Sigmoid colon (tissue), 7 donors: Measurements from ENCODE around the gene IFI44L. TPM values are rescaled to one million over a fixed set of nuclear protein-coding genes. Genes with fewer than 3 reads are reported as not detected.
A peak's percentile ranks its signal among the peaks of the same experiment; 100 is the strongest.

Experiments used
- DNase-seq: peaks from one replicate; pipeline ENCODE4 v3.0.0-alpha.2; 2019
- H3K27ac ChIP-seq, 4 donors: fragments of 200-600 bp; sonication (generic); one replicate each; pipeline ENCODE4 v1.5.1; 2016 to 2019; ENCODE audit warnings: mild to moderate bottlenecking in 1 of 4
- H3K27me3 ChIP-seq, 3 donors: fragments of 200-600 bp; sonication (generic); one replicate each; pipeline ENCODE4 v1.5.1; 2019; ENCODE audit warnings: mild to moderate bottlenecking in 1 of 3
- H3K36me3 ChIP-seq, 4 donors: fragments of 200-600 bp; sonication (generic); one replicate each; pipeline ENCODE4 v1.5.1; 2016 to 2019
- H3K4me1 ChIP-seq, 4 donors: fragments of 200-600 bp; sonication (generic); one replicate each; pipeline ENCODE4 v1.5.1; 2017 to 2019
- H3K4me3 ChIP-seq, 4 donors: fragments of 200-600 bp; sonication (generic); one replicate each; pipeline ENCODE4 v1.5.1; 2017 to 2019; ENCODE audit warnings: mild to moderate bottlenecking in 2 of 4, moderate library complexity in 1 of 4
- H3K9me3 ChIP-seq, 4 donors: fragments of 200-600 bp in 3 of 4; sonication (generic) in 3 of 4; one replicate each; pipeline versions ENCODE4 v1.5.1 to v1.6.1; 2013 to 2019
- EP300 ChIP-seq, 4 donors: sonication (generic); formaldehyde crosslinking; IDR thresholded peaks; one replicate each; pipeline ENCODE4 v1.6.1; 2017; ENCODE audit warnings: antibody characterized with exemption in 4 of 4
- POLR2A ChIP-seq, 2 donors: fragments of 450-650 bp; IDR thresholded peaks; one replicate each; pipeline ENCODE4 v1.6.1; 2016; ENCODE audit warnings: antibody characterized with exemption in 2 of 2, mild to moderate bottlenecking in 2 of 2, moderate library complexity in 2 of 2
- POLR2AphosphoS5 ChIP-seq, 4 donors: sonication (generic); formaldehyde crosslinking; IDR thresholded peaks; one replicate each; pipeline ENCODE4 v1.6.1; 2017; ENCODE audit warnings: antibody characterized with exemption in 4 of 4
- WGBS, 2 donors: extraction: QIAGEN DNeasy Blood & Tissue Kit; methylation state at CpG; one replicate each; pipeline ENCODE4 v1.1.7; 2013; 5-methylcytosine and 5-hydroxymethylcytosine counted together
- intact Hi-C: fragments of 100-400 bp; cut with DNase I; formaldehyde crosslinking; loops from one replicate; pipeline ENCODE4 v1.15.1; 2023
- polyA plus RNA-seq, 3 donors: library from polyadenylated mRNA; stranded (reverse); fragments of 200-250 nt; gene quantifications; one replicate each; pipeline ENCODE4 v1.2.3, GENCODE V29; 2013
- total RNA-seq, 4 donors: library from RNA; depleted of rRNA; stranded (reverse); fragments of >200 nt; gene quantifications; one replicate each; pipeline ENCODE4 v1.1.0, GENCODE V29; 2016
- TF ChIP-seq, protein P1 (sequence below), 4 experiments: fragments of 450-650 bp in 3 of 4; fragments of 200-600 bp in 1 of 4; IDR thresholded peaks; one replicate each; pipeline ENCODE4 v1.5.1; 2016 to 2019; ENCODE audit warnings: antibody characterized with exemption in 4 of 4, mild to moderate bottlenecking in 3 of 4, moderate library complexity in 2 of 4
- donor health status: healthy with polysubstance abuse.
- donor health status: Bipolar disorder and iron deficiency.
- donor health status: healthy.

IFI44L gene
- total and polyA plus RNA-seq, 7 donors: 1.6 to 18.4 (median 7.8) TPM

DNA sequence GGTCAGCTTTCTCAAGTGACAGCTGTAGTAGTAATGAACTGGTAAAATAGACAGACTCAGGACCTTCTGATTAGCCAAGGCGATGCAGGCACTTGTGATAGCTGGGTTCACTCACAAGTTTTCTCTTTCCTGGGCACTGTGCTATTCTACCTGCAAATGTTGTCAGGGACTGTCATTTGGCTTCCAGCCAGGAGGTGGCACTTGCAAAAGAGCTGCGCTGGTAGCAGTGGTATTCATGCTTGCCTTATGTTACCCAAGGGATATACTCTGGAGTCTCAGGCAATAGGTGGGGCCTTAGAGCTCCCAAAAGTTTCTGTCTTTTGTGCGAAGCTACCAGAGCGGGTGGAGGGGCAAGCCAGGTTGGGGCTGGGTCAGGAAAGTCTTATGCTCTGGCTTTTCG lies 52.9 kb downstream of the IFI44L start:
- TF ChIP-seq POLR2AphosphoS5 (IDR thresholded peaks at IDR 0.05): no peak
- TF ChIP-seq, protein P1, sequence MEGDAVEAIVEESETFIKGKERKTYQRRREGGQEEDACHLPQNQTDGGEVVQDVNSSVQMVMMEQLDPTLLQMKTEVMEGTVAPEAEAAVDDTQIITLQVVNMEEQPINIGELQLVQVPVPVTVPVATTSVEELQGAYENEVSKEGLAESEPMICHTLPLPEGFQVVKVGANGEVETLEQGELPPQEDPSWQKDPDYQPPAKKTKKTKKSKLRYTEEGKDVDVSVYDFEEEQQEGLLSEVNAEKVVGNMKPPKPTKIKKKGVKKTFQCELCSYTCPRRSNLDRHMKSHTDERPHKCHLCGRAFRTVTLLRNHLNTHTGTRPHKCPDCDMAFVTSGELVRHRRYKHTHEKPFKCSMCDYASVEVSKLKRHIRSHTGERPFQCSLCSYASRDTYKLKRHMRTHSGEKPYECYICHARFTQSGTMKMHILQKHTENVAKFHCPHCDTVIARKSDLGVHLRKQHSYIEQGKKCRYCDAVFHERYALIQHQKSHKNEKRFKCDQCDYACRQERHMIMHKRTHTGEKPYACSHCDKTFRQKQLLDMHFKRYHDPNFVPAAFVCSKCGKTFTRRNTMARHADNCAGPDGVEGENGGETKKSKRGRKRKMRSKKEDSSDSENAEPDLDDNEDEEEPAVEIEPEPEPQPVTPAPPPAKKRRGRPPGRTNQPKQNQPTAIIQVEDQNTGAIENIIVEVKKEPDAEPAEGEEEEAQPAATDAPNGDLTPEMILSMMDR (IDR thresholded peaks at IDR 0.05): no peak
- intact Hi-C loops: loop anchor here (5.0 kb wide), 1 partner anchor 526 kb away; no protein-coding TSS in a partner anchor
- WGBS, 2 donors: 89 to 92% methylated on average over 5 of the region's 5 CpGs

GRCh38 chr1:78676347-78676982 lies 56.2 kb downstream of the IFI44L start:
- no peaks in the 10 kb centered on the region for H3K9me3 ChIP-seq
- H3K4me3 ChIP-seq: no peak overlapping the region
- 34 to 49% methylated on average over 9 of the region's 9 CpGs for WGBS, 2 donors
- H3K4me1 ChIP-seq: no peaks in the 10 kb centered on the region
- TF ChIP-seq, protein P1 (IDR thresholded peaks at IDR 0.05): peak; percentile 34 to 85 (median 72)
- TF ChIP-seq EP300 (IDR thresholded peaks at IDR 0.05) (no peak), POLR2A (IDR thresholded peaks at IDR 0.05) (no peak), POLR2AphosphoS5 (IDR thresholded peaks at IDR 0.05) (no peak)
- no peak overlapping the region for H3K27ac ChIP-seq
- H3K36me3 ChIP-seq: no peaks in the 10 kb centered on the region
- DNase-seq: peak; percentile 74
- no peaks in the 10 kb centered on the region for H3K27me3 ChIP-seq
- intact Hi-C loops: loop anchor here (1.0 kb wide), 1 partner anchor 59 kb away; no protein-coding TSS in a partner anchor

More for the DNA sequence above, 52.9 kb downstream of the IFI44L start:
- Histone ChIP-seq H3K27me3 (no peaks in the 10 kb centered on the region), H3K36me3 (no peaks in the 10 kb centered on the region), H3K4me1 (no peaks in the 10 kb centered on the region), H3K9me3 (no peaks in the 10 kb centered on the region), H3K27ac (no peak overlapping the region), H3K4me3 (no peak overlapping the region)
- DNase-seq: no peak

GRCh38 chr1:78676993-78677392 lies 56.7 kb downstream of the IFI44L start:
- Histone ChIP-seq H3K36me3 (no peaks in the 10 kb centered on the region), H3K9me3 (no peaks in the 10 kb centered on the region), H3K27me3 (no peaks in the 10 kb centered on the region), H3K4me1 (no peaks in the 10 kb centered on the region), H3K27ac (no peak overlapping the region), H3K4me3 (no peak overlapping the region)
- WGBS, 2 donors: 74 to 84% methylated on average over 3 of the region's 3 CpGs
- no peak for DNase-seq
- intact Hi-C loops: loop anchor here (1.0 kb wide), 1 partner anchor 60 kb away; no protein-coding TSS in a partner anchor
- no peak for TF ChIP-seq EP300 (IDR thresholded peaks at IDR 0.05)
- no peak for TF ChIP-seq POLR2A (IDR thresholded peaks at IDR 0.05)
- TF ChIP-seq POLR2AphosphoS5 (IDR thresholded peaks at IDR 0.05): no peak
- TF ChIP-seq, protein P1 (IDR thresholded peaks at IDR 0.05): no peak

GRCh38 chr1:78677788-78678187 lies 57.5 kb downstream of the IFI44L start:
- 90 to 95% methylated on average over 3 of the region's 3 CpGs for WGBS, 2 donors
- Histone ChIP-seq H3K27ac (no peak overlapping the region), H3K4me3 (no peak overlapping the region), H3K4me1 (no peaks in the 10 kb centered on the region), H3K27me3 (no peaks in the 10 kb centered on the region), H3K36me3 (no peaks in the 10 kb centered on the region), H3K9me3 (no peaks in the 10 kb centered on the region)
- intact Hi-C loops: no loop called here
- DNase-seq: no peak
- TF ChIP-seq POLR2A (IDR thresholded peaks at IDR 0.05) (no peak), POLR2AphosphoS5 (IDR thresholded peaks at IDR 0.05) (no peak), EP300 (IDR thresholded peaks at IDR 0.05) (no peak)
- TF ChIP-seq, protein P1 (IDR thresholded peaks at IDR 0.05): no peak

- Histone ChIP-seq H3K4me3 (no peak overlapping the region), H3K27me3 (no peaks in the 10 kb centered on the region), H3K36me3 (no peaks in the 10 kb centered on the region), H3K4me1 (no peaks in the 10 kb centered on the region), H3K27ac (no peak overlapping the region), H3K9me3 (no peaks in the 10 kb centered on the region)
- intact Hi-C loops: no loop called here
- TF ChIP-seq, protein P1 (IDR thresholded peaks at IDR 0.05): no peak
- TF ChIP-seq POLR2A (IDR thresholded peaks at IDR 0.05) (no peak), EP300 (IDR thresholded peaks at IDR 0.05) (no peak), POLR2AphosphoS5 (IDR thresholded peaks at IDR 0.05) (no peak)
- DNase-seq: no peak
Measured at GRCh38 chr1:78678324-78678723, 58.1 kb downstream of the IFI44L start.
